Measurements from ENCODE around the gene CCDC14.
A peak's percentile ranks its signal among the peaks of the same experiment; 100 is the strongest.
"Not testable (repeated sequence)": the region's sequence is repeated elsewhere in the genome, so short reads cannot be mapped to it uniquely, and the experiment has no call there.

The CCDC14 gene, protein sequence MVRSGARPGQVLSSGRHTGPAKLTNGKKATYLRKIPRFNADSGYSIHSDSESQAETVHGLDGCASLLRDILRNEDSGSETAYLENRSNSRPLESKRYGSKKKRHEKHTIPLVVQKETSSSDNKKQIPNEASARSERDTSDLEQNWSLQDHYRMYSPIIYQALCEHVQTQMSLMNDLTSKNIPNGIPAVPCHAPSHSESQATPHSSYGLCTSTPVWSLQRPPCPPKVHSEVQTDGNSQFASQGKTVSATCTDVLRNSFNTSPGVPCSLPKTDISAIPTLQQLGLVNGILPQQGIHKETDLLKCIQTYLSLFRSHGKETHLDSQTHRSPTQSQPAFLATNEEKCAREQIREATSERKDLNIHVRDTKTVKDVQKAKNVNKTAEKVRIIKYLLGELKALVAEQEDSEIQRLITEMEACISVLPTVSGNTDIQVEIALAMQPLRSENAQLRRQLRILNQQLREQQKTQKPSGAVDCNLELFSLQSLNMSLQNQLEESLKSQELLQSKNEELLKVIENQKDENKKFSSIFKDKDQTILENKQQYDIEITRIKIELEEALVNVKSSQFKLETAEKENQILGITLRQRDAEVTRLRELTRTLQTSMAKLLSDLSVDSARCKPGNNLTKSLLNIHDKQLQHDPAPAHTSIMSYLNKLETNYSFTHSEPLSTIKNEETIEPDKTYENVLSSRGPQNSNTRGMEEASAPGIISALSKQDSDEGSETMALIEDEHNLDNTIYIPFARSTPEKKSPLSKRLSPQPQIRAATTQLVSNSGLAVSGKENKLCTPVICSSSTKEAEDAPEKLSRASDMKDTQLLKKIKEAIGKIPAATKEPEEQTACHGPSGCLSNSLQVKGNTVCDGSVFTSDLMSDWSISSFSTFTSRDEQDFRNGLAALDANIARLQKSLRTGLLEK
- 49.3 to 85.0 (median 73.0) reads per million in 4 donors for total RNA-seq

- peak; percentile 60 to 79 (median 64) for DNase-seq
These were observed at the start of gene CCDC14 for GRCh38 chr3:123960781-123961507. CCDC14 (minus strand) TSS chr3:123961229; CDS start chr3:123961173, 56 bp downstream.

- DNase-seq: not testable (repeated sequence)
These were observed 47.3 kb upstream of the CCDC14 start for GRCh38 chr3:124008321-124008720.

- no peak for DNase-seq
These were observed 46.2 kb upstream of the CCDC14 start for GRCh38 chr3:124007186-124007585.

DNA sequence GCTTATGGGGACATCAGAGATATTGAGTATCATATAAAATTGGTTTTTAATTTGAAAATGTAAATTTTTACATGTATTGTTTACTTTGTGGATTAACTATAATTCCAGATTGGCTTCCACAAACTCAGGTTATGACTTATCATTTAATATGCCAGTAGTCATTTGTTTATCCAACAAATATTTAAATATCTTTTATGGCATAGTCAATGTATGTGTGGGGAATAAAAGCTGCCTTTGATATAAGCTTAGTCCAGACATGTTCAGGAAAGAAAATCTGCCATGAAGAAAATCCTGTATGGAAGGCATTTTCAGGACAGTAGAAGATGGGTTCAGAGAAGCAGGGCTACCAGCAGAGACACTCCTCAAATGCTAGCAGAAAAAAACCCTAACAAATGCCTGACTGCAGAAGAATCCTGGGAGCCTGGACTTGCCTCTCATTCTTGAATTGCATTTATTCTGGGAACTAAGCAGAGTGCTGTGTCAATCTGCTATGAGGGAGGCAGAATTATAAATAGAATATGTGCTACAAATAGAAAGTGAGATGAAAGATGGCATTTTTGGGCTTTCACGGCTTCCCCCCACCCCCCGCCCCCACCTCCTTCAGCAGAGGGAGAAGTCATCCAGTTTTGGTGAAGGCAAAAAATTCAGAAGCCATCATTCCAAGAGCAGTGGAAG lies 41.5 kb upstream of the CCDC14 start:
- not testable (repeated sequence) for DNase-seq

DNA sequence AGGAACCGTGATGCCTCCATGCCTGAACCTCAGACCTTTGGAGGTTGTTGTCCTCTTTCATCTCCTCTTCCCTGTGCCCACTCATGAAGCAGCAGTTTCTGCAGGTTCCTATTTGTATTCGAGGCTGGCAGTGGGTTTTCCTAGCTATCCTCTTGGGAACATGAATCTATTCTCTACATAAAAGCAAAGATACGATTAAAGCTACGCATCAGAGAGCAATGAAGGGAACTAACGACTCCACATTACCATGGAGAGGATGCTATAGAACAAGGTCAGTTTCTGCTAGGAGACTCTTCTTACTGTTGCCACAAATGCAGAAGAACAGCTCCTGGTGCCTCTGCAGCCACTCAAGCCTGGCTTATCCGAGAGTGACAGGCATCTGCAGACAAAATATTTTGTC lies 40.3 kb upstream of the CCDC14 start:
- not testable (repeated sequence) for DNase-seq

GRCh38 chr3:123997543-123997942 lies 36.5 kb upstream of the CCDC14 start:
- DNase-seq: no peak

DNA sequence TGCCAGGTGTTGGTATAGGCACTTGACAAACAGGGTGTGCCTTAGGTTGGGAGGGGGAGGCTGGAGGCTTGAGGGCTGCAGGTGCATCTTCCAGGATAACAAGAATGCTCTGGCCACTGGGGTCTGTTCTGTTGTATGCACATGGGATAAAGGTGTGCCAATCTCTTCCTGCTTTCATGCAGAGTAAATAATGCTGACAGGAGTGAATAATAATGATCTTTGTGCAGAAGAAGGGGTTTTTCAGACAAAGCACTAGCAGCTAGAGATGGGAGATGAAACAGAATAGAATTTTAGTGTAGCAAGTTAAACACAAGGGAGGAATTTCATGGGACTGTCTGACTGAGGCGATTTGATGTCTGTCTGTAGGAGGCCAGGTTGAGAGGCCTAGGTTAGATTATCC lies 32.8 kb upstream of the CCDC14 start:
- DNase-seq: no peak

DNA sequence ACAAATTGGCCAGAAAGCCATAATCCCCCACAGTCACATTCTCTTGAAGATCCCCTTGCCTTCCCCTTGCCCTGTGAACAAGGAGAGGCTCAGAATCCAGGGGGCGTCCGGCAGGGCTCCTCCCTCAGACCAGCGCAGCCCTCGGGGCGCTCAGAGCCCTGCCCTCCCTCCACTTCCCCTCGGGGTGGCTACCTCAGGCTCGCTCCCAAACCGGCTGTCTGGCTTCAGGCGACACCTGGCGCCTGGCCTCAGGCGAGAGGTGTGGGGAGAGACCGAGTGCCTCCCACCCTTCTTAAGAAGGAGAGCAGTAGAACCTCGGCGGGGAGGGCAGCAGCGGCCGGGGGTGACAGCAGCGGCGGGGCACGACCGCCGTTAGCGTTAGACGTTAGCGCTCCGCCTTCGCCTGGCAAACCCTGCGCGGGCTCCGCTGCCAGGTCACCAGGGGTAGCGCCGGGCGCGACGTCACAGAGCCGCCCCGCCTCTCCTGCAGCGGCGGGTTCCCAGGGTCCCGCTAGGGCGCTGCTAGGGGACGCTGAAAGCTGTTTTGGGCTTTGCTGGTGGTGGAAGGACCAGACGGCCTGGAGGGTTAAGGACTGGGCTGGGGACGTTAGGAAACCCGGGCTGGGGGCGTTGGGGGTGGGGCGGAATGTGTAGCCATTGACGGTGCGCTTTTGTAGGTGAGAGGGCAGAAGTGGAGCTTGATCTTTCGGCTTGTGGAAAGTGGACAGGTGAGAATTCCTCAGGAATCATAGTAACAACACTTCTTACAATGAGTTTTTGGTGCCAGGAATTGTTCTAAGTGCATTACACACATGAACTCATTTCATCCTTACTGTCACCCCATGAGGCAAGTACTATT lies 30.9 kb upstream of the CCDC14 start, which contains the start of gene ROPN1:
TSS of gene ROPN1 (minus strand) at position 395 of the 859 bp plus-strand sequence. CDS start 11,643 bp downstream, outside the sequence.
- DNase-seq: not testable (repeated sequence)

DNA sequence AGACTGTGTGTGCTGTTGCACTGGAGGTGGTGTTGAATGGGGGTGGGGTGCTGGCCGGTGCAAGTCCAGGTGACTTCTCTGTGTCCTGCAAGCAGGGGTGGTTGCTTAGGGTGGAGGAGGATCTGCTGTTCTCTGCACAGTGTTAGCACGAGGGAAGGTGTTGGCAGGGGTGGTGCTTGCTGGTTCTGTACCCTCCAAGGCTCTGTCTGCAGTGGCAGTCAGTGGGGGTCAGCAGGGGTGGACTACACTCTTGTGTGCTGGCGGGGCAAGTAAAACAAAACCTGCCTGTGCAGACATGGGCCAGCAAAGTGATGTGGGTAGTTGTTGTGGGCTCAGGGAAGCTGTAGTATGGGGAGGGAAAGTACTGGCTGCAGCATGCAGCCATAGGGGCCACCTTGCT lies 25.4 kb upstream of the CCDC14 start:
- no peak for DNase-seq

DNA sequence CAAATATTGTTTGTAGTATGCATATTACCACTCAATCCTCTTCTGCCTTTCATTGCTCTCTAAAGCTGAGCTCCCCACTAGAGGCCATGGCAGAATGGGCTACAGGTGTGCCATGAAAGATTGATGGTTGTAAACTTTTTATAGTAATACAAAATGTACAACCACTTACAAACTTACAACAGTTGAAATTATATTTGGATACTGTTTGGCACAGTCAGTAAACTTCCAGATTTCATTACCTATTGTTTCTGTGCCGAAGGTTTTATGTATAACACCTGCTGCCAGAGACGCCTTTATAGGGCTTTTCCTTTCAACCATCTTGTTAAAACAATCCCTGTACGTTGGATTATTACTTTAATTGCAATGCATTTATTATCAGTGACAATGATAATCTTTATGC lies 23.9 kb upstream of the CCDC14 start:
- no peak for DNase-seq

- no peak for DNase-seq
These were observed 23.3 kb upstream of the CCDC14 start for GRCh38 chr3:123984350-123984749.

DNA sequence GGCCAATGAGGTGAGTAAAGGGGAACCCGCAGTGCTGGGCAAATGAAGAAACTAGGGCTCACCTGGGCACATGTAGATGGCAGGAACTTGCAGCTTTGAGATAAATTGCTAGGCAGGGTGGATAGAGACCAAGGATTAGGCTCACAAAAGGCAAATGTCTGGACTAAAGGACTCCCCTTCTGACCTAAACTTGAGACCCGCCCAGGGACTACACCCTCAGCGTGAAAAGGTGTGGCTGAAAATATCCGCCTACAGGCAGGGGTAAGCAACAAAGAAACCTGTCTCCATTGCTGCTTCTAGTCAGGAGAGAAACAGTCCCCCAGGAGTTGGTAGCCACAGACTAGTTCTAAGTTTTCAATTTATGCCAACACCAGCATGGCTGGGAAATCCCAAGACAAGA lies 20.3 kb upstream of the CCDC14 start:
- not testable (repeated sequence) for DNase-seq

DNA sequence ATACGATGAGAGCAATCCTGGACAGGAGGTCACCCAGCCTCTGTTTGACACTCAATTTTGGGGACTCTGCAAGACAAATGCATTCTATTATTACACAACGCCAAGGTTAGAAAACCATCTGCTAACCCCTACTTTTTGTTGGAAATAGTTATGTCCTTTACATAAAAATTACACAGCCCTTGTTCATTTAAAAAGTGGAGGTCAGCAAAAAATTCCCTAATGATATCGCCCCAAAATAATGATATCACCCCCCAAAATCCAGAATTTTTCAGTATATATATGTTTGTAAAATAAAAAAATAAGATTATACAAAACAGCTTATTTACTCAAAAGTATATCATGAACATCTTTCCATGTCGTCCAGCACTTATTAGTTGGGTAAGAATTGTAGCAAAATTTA lies 19.5 kb upstream of the CCDC14 start:
- no peak for DNase-seq

DNA sequence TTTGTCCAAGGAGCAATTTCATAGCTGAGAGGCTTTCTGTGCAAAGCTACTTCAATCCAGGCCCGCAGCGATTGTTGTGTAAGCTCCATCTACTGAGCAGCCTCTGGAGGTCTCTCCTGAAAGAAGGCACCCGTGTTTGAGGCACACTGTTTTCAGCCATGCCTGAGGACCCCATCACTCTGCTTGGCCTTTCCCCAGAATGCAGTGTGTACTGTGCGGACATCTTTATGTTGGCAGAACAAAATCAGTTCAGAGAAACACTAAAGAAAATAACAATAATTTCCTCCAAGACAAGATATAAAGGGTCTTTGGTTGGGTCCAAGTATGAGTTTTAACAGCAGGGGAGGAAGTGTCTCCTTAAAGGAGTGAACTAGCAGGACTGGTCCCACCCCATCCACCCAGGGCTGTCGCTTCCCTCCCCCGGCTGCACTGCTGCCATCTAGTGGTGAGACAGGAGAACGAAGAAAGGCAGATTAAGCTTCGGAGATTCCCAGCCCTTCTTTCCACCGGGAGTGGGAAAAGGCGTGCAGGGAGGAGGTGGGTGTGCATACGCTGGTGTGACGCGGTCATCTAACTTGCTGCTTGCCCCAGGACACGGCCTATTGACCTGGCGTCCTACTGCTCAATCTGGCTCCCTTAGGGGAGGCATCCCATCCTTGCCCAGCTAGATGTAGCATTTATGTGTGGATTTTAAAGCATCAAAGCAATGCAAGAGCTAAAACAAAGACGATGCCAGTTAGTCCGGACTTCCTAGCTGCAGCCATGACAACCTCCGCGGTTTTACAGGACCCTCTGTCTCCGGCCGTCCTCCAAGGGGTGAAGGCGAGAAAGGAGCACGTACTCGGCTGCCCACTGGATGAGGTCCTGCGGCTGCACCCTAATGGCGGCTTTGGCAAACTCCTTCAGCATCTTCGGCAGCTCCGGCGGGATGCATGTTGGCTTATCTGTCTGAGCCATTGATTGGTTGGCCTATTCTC lies 18.8 kb upstream of the CCDC14 start:
- not testable (repeated sequence) for DNase-seq

- not testable (repeated sequence) for DNase-seq
These were observed 15.9 kb upstream of the CCDC14 start for GRCh38 chr3:123976904-123977303.

DNA sequence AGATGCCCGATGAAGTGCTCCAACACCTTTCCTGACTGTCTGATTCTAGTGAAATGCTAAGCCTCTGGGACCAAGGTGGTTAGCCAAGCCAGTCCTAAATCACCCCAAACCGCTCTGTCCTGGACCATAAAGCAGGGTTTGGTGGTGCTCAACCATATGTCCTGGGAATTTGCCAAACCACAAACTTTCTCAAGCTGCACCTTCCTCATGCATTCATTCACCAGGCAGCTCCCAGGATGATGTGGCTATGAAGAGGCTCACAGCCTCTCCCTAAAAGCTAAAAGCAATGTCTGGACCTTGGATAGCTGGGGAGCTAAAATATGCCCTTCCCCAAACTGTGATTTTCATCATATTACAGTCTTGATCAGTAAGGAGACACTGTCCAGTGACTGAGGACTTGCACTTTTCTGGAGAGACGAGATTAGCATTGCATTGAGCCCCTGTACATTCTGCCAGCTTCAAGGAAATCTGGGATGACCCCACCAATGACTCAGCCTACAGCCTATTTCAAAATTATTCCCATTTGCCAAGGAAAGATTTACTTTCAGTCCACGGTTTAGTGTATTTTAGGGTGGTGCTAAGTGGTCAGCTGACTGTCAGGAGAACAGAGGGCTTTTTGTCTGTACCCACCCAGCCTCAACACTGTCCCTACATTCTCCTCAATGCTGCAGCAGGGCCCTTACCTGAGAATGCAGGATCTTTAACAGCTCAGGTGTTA lies 15.3 kb upstream of the CCDC14 start:
- DNase-seq: not testable (repeated sequence)

GRCh38 chr3:123975030-123975429 lies 14.0 kb upstream of the CCDC14 start:
- not testable (repeated sequence) for DNase-seq

DNA sequence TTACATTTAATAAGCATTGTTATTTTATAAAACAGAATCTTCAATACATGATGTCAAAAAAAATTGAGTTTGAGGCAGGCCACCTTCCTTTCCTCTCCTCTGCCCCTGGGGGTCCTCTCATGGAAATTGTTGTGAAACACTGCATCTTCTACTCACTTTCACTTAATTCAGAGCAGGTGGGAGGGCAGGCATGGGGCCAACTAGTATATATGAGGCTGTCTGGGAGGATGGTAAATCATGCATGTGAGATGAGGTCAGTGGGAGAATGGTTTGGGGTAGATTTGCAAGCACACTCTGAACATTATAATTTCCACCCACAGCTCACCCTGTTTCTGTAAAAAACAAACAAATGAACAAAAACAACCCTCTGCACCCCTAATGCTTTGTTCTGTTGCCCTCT lies 10.4 kb upstream of the CCDC14 start:
- no peak for DNase-seq

GRCh38 chr3:123967260-123967659 lies 6.2 kb upstream of the CCDC14 start:
- DNase-seq: not testable (repeated sequence)
